Panc1 (cell line): ENCODE data around the gene CROT. TPM values are rescaled to one million over a fixed set of nuclear protein-coding genes. Genes with fewer than 3 reads are reported as not detected.

Source experiments
- ATAC-seq: fragments of 200-7000 bp; cut with Tn5 transposase; 2 replicates; pipeline ENCODE4 v1.9.1; 2020; ENCODE audit warnings: mild to moderate bottlenecking, moderate library complexity
- BruUV-seq: library from RNA; stranded (reverse); fragments of 400-500 nt; replicated peaks from 2 replicates; lab custom pipeline; 2021; lab: Mats Ljungman, UMichigan
- CTCF ChIA-PET: fragments of 300-600 bp; sonication (Branson Sonifier 250); formaldehyde crosslinking; loops from one replicate; lab custom pipeline; 2022; ENCODE audit warnings: antibody characterized with exemption; lab: Charles Lee
- POLR2A ChIA-PET: fragments of 300-600 bp; sonication (Branson Sonifier 250); formaldehyde crosslinking; loops from one replicate; lab custom pipeline; 2022; ENCODE audit warnings: antibody characterized with exemption; lab: Charles Lee
- DNase-seq: peaks from one replicate; pipeline ENCODE4 v3.0.0-alpha.2; 2010; ENCODE audit warnings: low read depth, low spot score
- H3K27ac ChIP-seq: 2 replicates; pipeline ENCODE4 v1.5.1; 2011; ENCODE audit warnings: mild to moderate bottlenecking, low read length, inconsistent platforms
- H3K27me3 ChIP-seq: fragments of 200-500 bp; sonication (Bioruptor generic); 2 replicates; pipeline ENCODE4 v1.6.0; 2014; ENCODE audit warnings: low read length, inconsistent platforms; ENCODE audit not compliant: control insufficient read depth, insufficient read depth
- H3K36me3 ChIP-seq: fragments of 200-500 bp; sonication (Bioruptor generic); 2 replicates; pipeline ENCODE4 v1.5.1; 2014; ENCODE audit warnings: inconsistent platforms, mild to moderate bottlenecking, low read length, moderate library complexity; ENCODE audit not compliant: control insufficient read depth, insufficient read depth
- H3K4me1 ChIP-seq: 2 replicates; pipeline ENCODE4 v1.5.1; 2011; ENCODE audit warnings: inconsistent platforms, mild to moderate bottlenecking, low read length, moderate library complexity; ENCODE audit not compliant: control insufficient read depth, insufficient read depth
- H3K4me3 ChIP-seq, 2 experiments: 2 replicates each; pipeline ENCODE4 v1.5.1; 2011 to 2012; ENCODE audit warnings: low read depth in 2 of 2, low read length in 2 of 2, mild to moderate bottlenecking in 2 of 2, inconsistent platforms in 1 of 2, moderate library complexity in 1 of 2
- H3K9me3 ChIP-seq: fragments of 200-500 bp; sonication (Bioruptor generic); 2 replicates; pipeline ENCODE4 v1.5.1; 2014; ENCODE audit warnings: low read depth, mild to moderate bottlenecking, inconsistent platforms, low read length, moderate library complexity; ENCODE audit not compliant: control insufficient read depth, insufficient read depth
- POLR2AphosphoS5 ChIP-seq: IDR thresholded peaks from 2 replicates; pipeline ENCODE4 v1.6.1; 2012; ENCODE audit warnings: mild to moderate bottlenecking, low read depth, low read length, moderate library complexity
- REST ChIP-seq, 2 experiments: IDR thresholded peaks; 2 replicates each; pipeline ENCODE4 v1.6.1; 2011 to 2012; ENCODE audit warnings: low read depth in 2 of 2, control low read depth in 1 of 2, low read length in 1 of 2, mild to moderate bottlenecking in 1 of 2, moderate library complexity in 1 of 2; ENCODE audit not compliant: insufficient read depth in 1 of 2
- SIN3A ChIP-seq: IDR thresholded peaks from 2 replicates; pipeline ENCODE4 v1.6.1; 2012; ENCODE audit warnings: low read depth, mild to moderate bottlenecking, low read length, moderate library complexity, borderline replicate concordance; ENCODE audit not compliant: insufficient read depth
- TCF7L2 ChIP-seq: IDR thresholded peaks from 2 replicates; pipeline ENCODE4 v1.6.1; 2011; ENCODE audit warnings: mild to moderate bottlenecking, low read depth, low read length, inconsistent platforms
- in situ Hi-C: cut with HindIII; loops from 2 replicates; pipeline ENCODE4 v1.10.0; 2016; ENCODE audit warnings: low sequenced_read_pairs, low pct_unique_long_range_greater_than_20kb
- intact Hi-C: fragments of 100-400 bp; cut with micrococcal nuclease; formaldehyde crosslinking; loops from one replicate; pipeline ENCODE4 v1.10.0; 2022; ENCODE audit not compliant: unreplicated experiment
- total RNA-seq: library from RNA; stranded (reverse); gene quantifications from one replicate; pipeline ENCODE4 v1.2.1, GENCODE V29; 2021; ENCODE audit not compliant: unreplicated experiment
- TF ChIP-seq, protein P1 (sequence below): fragments of 450-650 bp; IDR thresholded peaks from 2 replicates; pipeline ENCODE4 v1.5.1; 2017; ENCODE audit warnings: mild to moderate bottlenecking

CROT gene
- total RNA-seq, 1 experiment from 2014 or later, result 9.8 TPM

GRCh38 chr7:87432536-87432935, 87.1 kb downstream of the CROT start:
- CTCF ChIA-PET, result no interaction called here
- in situ Hi-C loops (no loop called here), intact Hi-C loops (no loop called here)
- DNase-seq (no peak), ATAC-seq (no peak)
- no peak for TF ChIP-seq TCF7L2
- no peak for TF ChIP-seq SIN3A
- TF ChIP-seq, protein P1, sequence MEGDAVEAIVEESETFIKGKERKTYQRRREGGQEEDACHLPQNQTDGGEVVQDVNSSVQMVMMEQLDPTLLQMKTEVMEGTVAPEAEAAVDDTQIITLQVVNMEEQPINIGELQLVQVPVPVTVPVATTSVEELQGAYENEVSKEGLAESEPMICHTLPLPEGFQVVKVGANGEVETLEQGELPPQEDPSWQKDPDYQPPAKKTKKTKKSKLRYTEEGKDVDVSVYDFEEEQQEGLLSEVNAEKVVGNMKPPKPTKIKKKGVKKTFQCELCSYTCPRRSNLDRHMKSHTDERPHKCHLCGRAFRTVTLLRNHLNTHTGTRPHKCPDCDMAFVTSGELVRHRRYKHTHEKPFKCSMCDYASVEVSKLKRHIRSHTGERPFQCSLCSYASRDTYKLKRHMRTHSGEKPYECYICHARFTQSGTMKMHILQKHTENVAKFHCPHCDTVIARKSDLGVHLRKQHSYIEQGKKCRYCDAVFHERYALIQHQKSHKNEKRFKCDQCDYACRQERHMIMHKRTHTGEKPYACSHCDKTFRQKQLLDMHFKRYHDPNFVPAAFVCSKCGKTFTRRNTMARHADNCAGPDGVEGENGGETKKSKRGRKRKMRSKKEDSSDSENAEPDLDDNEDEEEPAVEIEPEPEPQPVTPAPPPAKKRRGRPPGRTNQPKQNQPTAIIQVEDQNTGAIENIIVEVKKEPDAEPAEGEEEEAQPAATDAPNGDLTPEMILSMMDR, result no peak
- TF ChIP-seq REST (IDR thresholded peaks at IDR 0.05; ENCODE audit: insufficient read depth in 1 of 2, low read depth in 2 of 2, low read length in 1 of 2), result no peak
- TF ChIP-seq POLR2AphosphoS5, result no peak
- Histone ChIP-seq H3K27me3 (no peaks in the 10 kb centered on the region; the same call in none of the 2 replicates), H3K9me3 (no peaks in the 10 kb centered on the region), H3K4me1 (no peaks in the 10 kb centered on the region), H3K4me3 (no peak overlapping the region), H3K27ac (no peak overlapping the region), H3K36me3 (no peaks in the 10 kb centered on the region)
- BruUV-seq, result no TSS peak
- POLR2A ChIA-PET, result no interaction called here

GRCh38 chr7:87435546-87435945, 90.1 kb downstream of the CROT start:
- no TSS peak for BruUV-seq
- H3K9me3 ChIP-seq, result no peaks in the 10 kb centered on the region
- TF ChIP-seq SIN3A, result no peak
- TF ChIP-seq, protein P1, result no peak
- no peak for TF ChIP-seq POLR2AphosphoS5
- TF ChIP-seq TCF7L2, result no peak
- TF ChIP-seq REST (IDR thresholded peaks at IDR 0.05; ENCODE audit: insufficient read depth in 1 of 2, low read depth in 2 of 2, low read length in 1 of 2), result no peak
- ChIA-PET CTCF (no interaction called here), POLR2A (no interaction called here)
- DNase-seq, result no peak
- H3K4me1 ChIP-seq, result no peaks in the 10 kb centered on the region
- no peak overlapping the region for H3K4me3 ChIP-seq
- H3K36me3 ChIP-seq, result no peaks in the 10 kb centered on the region
- ATAC-seq, result no peak
- intact Hi-C loops, result no loop called here
- in situ Hi-C loops, result no loop called here
- no peak overlapping the region for H3K27ac ChIP-seq
- no peaks in the 10 kb centered on the region; the same call in 1 of the 2 replicates for H3K27me3 ChIP-seq
